Measurements from ENCODE around the gene CYP1B1. TPM values are rescaled to one million over a fixed set of nuclear protein-coding genes. Genes with fewer than 3 reads are reported as not detected.
"Not testable (repeated sequence)": the region's sequence is repeated elsewhere in the genome, so short reads cannot be mapped to it uniquely, and the experiment has no call there.

CYP1B1 gene
- total RNA-seq, result 1 to 10 TPM; 6.8 to 6.9 TPM

DNA sequence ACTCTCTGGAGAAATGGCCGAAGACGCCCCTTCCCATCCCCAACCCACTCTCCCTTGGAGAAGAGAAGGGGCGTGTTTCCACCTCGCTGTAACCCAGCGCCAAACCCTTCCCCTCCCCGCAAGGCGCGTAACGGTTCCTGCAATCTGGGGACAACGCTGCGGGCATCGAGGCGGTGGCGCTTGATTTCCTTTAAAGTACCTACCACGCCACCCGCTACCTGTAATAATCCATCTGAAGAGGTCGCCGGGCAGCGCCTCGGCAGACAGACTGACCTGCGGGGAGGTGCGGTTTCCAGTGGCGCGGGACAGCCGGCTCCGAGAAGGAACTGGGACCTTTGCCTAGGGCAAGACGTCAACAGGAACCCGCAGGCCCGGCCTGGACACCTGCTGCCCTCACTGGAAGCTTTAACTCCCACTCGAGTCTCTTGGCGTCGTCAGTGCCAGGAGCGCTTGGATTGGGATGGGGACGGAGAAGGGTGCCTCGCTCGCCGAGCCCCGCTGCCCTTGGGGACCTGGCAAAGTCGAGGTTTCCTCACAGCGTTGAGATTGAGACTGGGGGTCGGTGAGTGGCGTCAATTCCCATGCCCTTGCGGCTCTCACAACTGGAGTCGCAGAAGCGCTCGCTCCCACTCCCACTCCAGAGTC, at the start of gene CYP1B1:
Gene CYP1B1 (minus strand): TSS at position 645 of the 645 bp plus-strand sequence. CDS start 763 bp downstream, outside the sequence.
- CTCF ChIA-PET, result interaction anchor here (0.9 to 1.5 kb wide), 4 partner anchors 18 to 204 kb away, joined by 3 to 5 read pairs (median 4); no protein-coding TSS in a partner anchor
- POLR2A ChIA-PET, result no interaction called here

DNA sequence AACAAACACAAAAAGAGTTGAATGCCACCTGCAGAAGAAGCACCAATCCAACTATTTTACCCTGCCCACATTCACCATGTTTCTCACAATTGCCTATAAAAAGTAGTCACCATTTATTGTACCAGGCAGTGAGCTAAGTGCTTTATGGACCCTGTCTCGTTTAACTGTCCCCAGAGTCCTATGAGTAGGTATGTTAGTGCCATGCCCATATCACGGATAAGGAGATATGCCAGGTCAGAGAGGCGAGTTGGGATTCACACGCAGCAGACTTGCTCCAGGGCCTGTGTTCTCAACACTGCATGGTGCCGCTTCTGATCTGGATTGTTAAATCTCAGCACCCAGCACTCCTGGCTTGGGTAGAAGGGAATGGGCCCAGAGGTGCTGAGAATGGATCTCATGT, 49.1 kb upstream of the CYP1B1 start:
- POLR2A ChIA-PET, result no interaction called here
- CTCF ChIA-PET, result no interaction called here

DNA sequence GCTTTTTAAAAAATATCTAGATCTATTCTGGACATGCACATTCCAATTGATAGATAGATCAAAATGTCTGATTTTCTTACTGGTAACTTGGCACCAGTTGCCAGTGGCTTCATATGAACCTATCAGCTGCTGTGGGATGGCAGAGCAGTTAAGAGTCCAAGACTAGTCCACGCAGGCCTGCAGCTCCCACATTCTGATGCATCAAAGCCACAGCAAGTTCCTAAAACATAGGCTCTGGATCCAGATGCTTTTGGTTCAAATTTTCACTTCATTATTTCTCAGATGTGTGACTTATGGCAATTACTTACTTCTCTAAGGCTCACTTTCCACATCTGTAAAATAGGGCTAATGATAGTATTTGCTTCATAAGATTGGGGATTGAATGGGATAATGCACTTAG, 48.0 kb upstream of the CYP1B1 start:
- ChIA-PET CTCF (no interaction called here), POLR2A (no interaction called here)

DNA sequence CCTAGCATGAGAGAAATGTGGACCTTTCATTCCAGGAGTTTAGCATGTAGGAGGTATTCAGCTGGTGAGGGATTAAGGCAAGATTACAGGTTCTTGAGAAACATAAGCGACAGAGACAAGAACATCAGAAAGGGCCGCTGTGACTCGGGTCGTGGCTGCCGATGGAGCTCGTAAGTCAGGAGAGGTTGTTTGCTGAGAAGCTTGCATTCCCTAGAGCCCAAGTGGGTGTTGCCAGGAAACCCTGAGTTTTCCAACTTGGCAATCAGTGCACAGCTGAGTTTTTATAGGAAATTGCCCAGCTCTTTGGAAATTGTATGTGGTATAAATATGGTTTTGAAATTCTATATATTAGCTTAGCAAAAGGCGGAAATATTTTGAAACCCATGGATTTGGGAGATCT, 46.4 kb upstream of the CYP1B1 start:
- CTCF ChIA-PET, result interaction anchor here (0.6 to 1.2 kb wide), 2 partner anchors 46 to 798 kb away, joined by 4 to 5 read pairs; partner anchors contain the start of gene CYP1B1
- POLR2A ChIA-PET, result no interaction called here

DNA sequence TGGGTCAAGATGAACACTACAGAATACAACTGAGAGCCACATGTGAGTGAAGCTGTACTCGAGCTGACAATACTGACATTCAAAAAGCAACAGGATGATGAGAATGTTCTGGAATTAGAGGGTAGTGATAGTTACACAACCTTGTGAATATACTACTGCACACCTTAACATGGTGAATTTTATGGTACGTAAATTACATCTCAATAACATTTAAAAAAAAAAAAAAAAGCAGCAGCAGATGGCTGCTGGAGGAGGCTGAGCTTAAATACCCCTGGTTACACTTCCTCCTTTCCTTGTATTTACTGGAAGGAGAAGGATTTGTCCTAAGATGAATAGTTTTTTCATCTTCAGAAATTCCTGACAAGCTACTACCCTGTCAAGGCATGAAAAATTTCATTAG, 45.5 kb upstream of the CYP1B1 start:
- POLR2A ChIA-PET, result no interaction called here

DNA sequence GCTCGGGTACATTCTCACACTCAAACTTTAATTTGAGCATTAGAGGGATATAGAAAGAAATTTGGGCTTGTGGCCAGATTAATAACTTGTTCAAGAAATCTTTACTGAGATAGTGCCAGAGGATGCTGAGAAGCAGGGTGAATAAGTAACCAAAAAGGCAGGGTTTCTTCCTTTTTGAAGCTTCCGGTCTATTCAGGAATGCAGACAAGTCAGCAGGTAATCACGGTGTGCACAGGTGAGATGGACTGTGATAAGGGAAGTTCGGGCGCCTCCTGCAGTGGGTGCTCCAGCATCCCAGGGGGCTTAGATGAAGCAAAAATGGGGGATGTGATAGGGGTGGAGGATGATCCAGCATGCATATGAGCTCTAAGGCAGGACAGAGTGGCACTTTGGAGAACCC, 44.9 kb upstream of the CYP1B1 start:
- ChIA-PET POLR2A (no interaction called here), CTCF (no interaction called here)

More for the DNA sequence above, 45.5 kb upstream of the CYP1B1 start:
- CTCF ChIA-PET, result interaction anchor here (0.6 kb wide), 1 partner anchor 799 kb away, joined by 5 read pairs; no protein-coding TSS in a partner anchor

DNA sequence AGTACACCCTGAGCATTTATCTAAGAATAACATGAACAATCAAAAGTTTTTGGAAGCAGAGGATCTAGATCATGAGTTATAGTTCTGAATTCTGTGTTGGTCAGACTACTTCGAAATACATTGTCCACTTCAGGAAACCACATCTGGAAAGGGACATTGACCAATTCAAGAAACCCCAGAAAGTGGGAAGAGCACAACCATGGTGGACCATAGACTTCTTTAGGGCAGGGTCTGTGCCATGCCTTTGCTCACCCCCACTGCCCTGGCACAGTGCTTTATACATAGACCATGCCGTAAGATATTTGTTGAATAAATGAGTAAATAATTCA, 44.3 kb upstream of the CYP1B1 start:
- ChIA-PET CTCF (no interaction called here), POLR2A (no interaction called here)

DNA sequence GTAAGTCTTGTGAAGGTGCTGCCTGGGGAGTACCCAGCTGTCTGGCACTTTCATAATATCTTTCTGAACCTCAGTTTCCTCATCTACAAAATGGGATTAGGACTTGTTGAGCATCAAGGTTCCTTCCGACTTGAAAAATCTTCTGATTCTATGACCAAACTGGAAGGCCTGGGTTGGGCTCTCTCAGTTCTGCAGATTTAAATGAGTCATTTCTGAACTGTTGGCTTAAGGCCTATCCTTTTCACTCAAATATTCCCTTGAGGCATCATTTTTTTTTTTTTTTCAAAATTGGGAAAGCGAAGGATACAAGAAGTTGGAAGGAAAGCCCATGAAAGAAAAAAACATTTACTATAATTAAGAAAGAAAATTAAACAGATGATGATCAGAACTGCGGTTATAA, 40.8 kb upstream of the CYP1B1 start:
- POLR2A ChIA-PET, result no interaction called here
- CTCF ChIA-PET, result no interaction called here

DNA sequence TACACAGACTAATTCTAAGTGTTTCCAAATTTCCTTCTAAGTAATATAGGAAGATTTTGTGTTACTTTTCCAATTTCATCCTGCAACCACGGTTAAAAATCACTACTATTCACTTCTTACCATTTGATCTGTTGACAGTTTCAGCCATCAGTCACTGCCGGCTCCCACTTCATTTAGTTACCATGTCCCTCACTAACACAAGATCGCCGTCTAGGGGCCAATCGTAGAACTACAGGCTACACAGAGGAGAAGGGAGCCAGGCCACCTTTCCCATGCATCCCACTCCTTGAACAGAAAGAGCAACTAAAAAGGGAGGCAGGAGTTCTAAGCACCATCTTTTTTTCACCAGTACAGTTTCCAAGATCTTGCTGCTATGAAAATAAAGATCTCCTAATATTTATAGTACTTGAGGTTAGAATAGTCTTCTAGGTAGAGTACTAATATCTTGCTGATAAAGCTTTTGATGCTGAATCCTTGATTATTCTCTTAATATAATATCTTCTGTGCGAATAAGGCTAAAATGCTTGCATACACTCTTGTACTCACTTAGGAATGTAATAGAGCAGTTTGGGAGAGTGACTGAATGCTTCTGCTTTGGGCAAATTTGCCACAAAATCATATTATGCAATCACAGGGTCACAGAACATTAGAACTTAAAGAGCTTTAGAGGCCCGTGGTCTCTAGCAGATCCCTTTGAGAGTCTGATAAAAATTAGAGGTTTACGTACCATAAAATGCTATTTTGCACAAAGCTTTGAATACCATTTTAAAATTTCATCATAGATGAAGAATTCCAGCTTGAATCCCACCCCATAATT, 39.5 kb upstream of the CYP1B1 start:
- ChIA-PET CTCF (interaction anchor here (0.6 to 0.9 kb wide), 2 partner anchors 159 to 899 kb away, joined by 3 read pairs; no protein-coding TSS in a partner anchor), POLR2A (no interaction called here)

DNA sequence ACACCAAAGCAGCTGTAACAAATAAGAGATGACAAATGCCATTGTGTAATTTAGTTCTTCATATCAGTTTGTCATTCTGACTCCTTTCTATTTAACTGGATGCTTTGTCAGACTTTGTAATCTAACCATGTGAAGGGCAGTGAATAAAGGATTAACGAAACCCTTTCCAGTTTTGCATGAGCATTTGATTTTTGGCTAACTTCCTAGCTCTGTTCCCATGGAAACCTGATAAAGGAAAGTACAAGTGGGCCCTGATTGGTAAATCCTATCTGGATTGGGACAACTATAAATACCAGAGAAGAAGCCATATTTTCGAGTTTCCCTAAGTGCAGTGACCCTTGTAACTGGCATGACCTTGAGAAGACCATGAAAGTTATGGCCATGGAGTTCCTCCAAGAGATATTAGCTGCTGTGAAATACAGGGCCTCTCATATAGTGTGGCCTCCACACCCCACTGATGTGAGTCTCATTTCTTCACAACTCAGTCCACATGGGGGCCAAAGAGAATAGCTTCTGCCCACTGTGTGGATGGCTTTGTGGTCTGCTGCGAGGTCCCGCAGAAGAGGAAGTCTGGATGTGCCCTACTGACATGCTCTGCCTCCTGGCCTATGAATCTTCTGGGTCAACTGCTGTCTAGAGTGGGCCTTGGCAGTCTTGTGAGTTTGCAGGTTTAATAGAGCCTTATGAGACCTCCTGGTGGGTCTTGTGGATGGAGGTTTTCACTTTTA, 38.2 kb upstream of the CYP1B1 start:
- ChIA-PET POLR2A (no interaction called here), CTCF (interaction anchor here (0.6 kb wide), 1 partner anchor 592 kb away, joined by 4 read pairs; no protein-coding TSS in a partner anchor)

DNA sequence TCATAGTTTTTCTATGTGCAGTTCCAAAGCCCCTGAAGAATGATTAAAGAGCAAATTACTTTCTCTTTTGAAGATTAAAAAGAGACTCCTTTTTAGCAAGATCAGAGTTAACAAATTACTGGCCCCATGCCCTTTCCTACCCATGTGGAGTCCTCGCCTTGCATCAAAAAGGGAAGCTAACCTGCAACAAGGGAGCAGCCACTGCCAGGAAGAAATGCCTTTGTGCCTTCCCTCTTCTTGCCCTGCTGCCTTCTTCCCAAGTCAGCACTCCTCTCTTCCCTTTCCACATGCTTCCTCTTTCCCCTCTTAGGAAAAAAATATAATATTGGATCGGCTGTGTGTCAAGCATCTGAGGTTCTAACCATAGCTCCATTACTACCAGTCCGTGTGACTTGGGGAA, 37.1 kb upstream of the CYP1B1 start:
- ChIA-PET CTCF (interaction anchor here (0.7 kb wide), 1 partner anchor 162 kb away, joined by 3 read pairs; no protein-coding TSS in a partner anchor), POLR2A (no interaction called here)

DNA sequence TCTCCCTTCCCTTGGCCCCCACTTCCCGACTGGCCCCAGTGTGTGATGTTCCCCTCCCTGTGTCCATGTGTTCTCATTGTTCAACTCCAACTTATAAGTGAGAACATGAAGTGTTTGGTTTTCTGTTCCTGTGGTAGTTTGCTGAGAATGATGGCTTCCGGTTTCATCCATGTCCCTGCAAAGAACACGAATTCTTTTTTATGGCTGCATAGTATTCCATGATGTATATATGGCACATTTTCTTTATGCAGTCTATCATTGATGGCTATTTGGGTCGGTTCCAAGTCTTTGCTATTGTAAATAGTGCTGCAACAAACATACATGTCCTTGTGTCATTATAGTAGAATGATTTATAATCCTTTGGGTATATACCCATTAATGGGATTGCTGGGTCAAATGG, 35.4 kb upstream of the CYP1B1 start:
- CTCF ChIA-PET, POLR2A ChIA-PET: not testable (repeated sequence)

DNA sequence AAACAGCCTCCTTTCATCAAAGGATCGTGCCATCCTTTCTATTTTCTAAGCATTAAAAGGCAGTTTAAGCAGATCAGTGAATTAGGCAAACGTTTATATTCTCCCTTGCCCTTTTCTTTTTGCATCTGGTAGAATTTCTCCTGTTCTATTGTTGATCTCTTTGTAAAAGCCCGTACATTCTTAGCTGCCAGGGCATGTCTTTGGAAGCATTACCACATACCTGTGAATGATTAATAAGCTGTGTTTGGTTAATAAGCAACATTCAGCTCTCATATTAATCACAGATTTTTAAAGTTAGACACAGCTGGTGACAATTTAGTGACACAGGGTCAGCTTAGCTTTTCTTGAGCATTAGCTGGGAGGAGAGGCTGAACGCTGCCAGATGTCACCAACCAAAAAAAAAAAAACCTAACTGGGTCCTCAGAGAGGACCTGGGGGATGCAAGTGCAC, 33.8 kb upstream of the CYP1B1 start:
- POLR2A ChIA-PET, result no interaction called here
- CTCF ChIA-PET, result no interaction called here

DNA sequence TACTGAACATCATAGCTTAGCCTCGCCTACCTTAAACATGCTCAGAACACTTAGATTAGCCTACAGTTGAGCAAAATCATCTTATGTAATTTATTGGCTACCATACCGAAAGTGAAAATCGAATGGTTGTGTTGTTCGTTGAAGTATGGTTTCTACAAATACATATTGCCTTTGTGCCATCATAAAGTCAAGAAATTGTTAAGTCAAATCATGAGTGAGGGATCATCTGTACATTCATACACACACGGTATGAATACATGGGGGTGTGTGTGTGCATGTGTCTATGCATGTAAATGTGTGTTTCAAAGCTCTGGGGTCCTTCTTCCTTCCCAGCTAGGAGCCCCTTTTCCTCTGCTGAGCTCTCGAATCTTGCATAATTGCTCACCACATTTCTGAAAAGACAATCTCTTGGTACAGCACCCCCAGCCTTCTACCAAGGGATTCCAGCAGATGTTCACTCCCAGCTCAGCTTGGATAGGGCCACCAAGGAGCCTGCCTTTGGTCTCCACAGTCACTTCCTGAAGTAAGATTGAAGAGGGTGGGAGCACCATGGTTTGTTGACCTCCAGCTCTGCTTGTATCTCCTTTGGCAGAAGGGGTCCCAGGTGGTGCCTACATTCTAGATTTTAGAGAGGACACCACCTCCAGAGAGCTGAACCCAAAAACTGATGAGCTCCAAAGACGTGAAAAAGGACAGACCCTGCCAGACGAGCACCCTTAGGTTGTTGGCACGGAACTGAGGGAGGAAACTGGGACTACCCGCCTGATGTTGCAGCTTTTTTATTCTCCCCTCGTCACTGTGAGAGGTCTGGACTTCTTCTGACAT, 33.2 kb upstream of the CYP1B1 start:
- POLR2A ChIA-PET, result no interaction called here

DNA sequence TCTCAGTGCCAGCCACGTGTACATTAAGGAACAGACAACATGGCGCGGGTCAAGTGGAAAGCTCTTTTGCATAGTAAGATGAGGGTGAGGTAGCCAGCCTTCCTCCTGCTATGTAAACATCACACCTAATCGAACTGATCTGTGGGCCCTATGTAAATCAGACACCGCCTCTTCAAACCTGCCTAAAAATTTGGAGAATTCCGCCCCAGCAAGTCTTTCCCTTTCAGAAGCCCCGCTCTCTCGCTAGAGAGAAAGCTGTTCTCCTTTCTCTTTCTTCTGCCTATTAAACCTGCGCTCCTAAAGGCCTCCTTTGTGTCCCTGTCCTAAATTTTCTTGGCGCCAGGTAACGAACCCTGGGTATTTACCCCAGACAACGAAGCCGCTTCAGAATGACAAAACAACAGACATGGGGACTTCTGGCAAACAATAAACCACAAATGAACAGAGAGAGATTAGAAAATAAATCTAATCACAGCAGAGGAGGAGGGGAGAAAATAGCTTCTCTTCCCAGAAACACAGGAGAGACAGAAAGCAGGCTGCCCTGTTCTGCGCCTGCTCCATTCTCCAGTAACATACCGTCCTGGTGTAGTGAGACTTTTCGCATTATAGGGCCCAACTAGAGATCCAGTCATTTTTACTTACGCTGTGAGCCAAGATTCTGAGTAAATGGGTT, 31.9 kb upstream of the CYP1B1 start:
- ChIA-PET POLR2A (no interaction called here), CTCF (no interaction called here)

More for the DNA sequence above, 33.2 kb upstream of the CYP1B1 start:
- CTCF ChIA-PET, result no interaction called here

DNA sequence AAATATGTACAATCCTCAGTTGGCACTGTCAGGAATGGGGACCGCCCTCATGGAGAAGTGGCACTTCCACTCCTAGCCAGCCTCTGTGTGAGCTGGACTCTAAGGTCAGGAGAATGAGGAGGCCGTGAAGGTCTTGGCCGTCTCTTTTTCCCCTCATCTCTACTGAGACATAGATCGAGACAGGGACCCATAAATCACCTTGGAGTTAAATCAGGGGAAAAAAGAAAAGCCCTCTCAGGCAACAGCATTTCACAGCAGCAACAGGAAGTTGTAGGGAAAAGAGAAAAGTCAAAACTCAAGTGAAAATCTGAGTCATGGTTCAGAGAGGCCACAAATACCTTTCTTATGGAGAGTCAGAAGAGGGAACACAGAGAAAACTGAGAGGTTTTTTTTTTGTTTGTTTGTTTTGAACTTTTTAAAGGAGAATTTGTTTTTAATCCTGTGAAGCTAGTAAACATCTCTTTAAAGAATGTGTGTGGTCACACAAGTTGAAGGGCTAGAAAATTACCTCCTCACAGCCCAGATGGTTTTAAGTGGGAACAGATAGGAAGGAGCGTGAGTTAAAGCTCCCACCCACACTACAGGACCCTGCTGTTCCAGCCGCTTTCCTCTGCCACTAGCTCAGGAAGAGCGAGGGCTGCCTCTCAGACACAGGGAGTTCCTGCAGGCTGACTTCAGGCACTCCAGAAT, 30.6 kb upstream of the CYP1B1 start:
- CTCF ChIA-PET, result no interaction called here

DNA sequence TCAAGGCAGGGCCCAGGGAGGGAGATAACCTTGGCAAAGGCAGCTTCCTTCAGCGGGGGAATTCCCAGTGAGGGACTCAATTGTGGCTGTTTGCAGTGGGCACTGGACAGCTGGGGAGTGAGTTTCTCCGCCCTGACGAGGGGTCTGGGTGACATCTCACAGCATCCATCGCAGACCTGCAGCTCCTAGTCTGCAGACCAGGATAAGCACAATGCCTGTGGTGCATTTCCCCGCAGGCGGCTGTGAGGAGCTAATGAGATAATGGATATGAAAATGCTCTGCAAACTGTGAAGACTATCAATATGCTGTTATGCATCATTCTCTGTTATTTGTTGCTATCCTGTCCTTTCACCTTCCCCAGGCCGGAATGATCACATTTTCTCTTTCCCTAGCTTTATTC, 30.0 kb upstream of the CYP1B1 start:
- CTCF ChIA-PET, result no interaction called here
- POLR2A ChIA-PET, result no interaction called here

More for the DNA sequence above, 30.6 kb upstream of the CYP1B1 start:
- POLR2A ChIA-PET, result no interaction called here

DNA sequence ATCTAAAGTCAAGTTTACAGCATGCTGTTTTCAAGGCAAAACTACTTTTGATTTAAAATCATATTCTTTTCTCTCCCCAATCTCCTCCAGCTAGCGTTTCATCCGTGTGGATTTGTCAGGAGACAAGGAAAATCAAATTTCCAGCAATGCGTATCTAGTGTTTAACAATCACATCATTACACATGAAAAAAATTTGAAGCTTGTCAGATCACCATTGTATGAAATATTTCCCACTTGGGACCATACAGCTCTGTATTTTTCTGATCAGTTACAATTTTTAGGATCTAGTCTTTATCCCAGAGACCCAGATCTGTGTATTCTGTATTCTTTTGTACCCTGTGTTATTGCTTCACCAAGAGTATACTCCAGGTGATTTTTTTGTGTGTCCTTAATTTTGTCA, 28.6 kb upstream of the CYP1B1 start:
- CTCF ChIA-PET, result no interaction called here
- POLR2A ChIA-PET, result no interaction called here

DNA sequence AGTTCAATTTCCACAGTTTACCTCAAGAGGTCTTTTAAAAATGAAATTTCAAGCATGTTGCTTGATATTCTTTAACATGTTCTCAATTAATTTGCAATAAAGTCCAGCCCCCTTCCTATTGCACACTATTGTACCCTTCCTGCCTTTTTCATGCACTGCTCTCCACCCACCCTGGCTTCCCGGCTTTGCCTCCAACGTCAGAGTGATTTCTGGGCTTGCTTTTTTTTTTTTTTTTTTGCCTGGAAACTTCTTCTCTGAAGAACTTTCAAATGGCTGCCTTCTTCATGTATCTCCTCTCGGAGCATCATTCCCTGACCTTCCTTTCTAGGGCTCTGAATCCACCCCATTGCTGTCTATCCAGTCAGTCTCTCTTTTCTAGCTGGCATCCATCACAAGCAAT, 24.4 kb upstream of the CYP1B1 start:
- CTCF ChIA-PET, result no interaction called here
- POLR2A ChIA-PET, result no interaction called here
